Astrocyte of the spinal cord (primary cell): ENCODE data around the gene STAG1.
"Not testable (repeated sequence)": the region's sequence is repeated elsewhere in the genome, so short reads cannot be mapped to it uniquely, and the experiment has no call there.

Experiments
- DNase-seq: peaks from one replicate; pipeline ENCODE4 v3.0.0; 2011; ENCODE audit warnings: low read depth, low spot score
- H3K4me3 ChIP-seq: 2 replicates; pipeline ENCODE4 v1.5.1; 2011; ENCODE audit warnings: low read depth, mild to moderate bottlenecking, low read length, moderate library complexity
- CTCF ChIP-seq: IDR thresholded peaks from 2 replicates; pipeline ENCODE4 v1.5.1; 2012; ENCODE audit warnings: low read depth, mild to moderate bottlenecking, low read length, inconsistent platforms
- in situ Hi-C: cut with HindIII; loops from 2 replicates; pipeline ENCODE4 v1.10.0; 2017; ENCODE audit warnings: low sequenced_read_pairs

The STAG1 gene

GRCh38 chr3:136752172-136752421, at the start of gene STAG1:
TSS of gene STAG1 (minus strand) at chr3:136752378. CDS start at chr3:136630898, 121,480 bp downstream.
- in situ Hi-C loops = no loop called here
- H3K4me3 ChIP-seq = peak within 1 kb of the TSS; percentile 66
- TF ChIP-seq CTCF = peak; percentile 95
- no peak for DNase-seq

GRCh38 chr3:136801146-136801545, 49.0 kb upstream of the STAG1 start:
- in situ Hi-C loops, DNase-seq, H3K4me3 ChIP-seq: not testable (repeated sequence)

GRCh38 chr3:136792556-136793330, 40.6 kb upstream of the STAG1 start:
- DNase-seq = no peak
- in situ Hi-C loops = no loop called here
- TF ChIP-seq CTCF = no peak
- no peak overlapping the region for H3K4me3 ChIP-seq

- DNase-seq = no peak
- H3K4me3 ChIP-seq = no peak overlapping the region
- in situ Hi-C loops = no loop called here
- no peak for TF ChIP-seq CTCF
Observed at GRCh38 chr3:136790786-136791185, 38.6 kb upstream of the STAG1 start.

- in situ Hi-C loops = no loop called here
- no peak overlapping the region for H3K4me3 ChIP-seq
- no peak for TF ChIP-seq CTCF
Observed at GRCh38 chr3:136789976-136790375, 37.8 kb upstream of the STAG1 start.

GRCh38 chr3:136788154-136788553, 36.0 kb upstream of the STAG1 start:
- DNase-seq = no peak
- in situ Hi-C loops = no loop called here
- no peak for TF ChIP-seq CTCF
- H3K4me3 ChIP-seq = no peak overlapping the region

More at GRCh38 chr3:136789976-136790375, 37.8 kb upstream of the STAG1 start:
- no peak for DNase-seq

GRCh38 chr3:136787349-136787748, 35.2 kb upstream of the STAG1 start:
- no peak for TF ChIP-seq CTCF
- H3K4me3 ChIP-seq = no peak overlapping the region
- in situ Hi-C loops = no loop called here
- peak; percentile 61 for DNase-seq
